Breast epithelium (tissue), 3 donors: ENCODE results near the gene MAPT.

Experiments used
- CTCF ChIP-seq, 3 donors: fragments of 450-650 bp; IDR thresholded peaks; one replicate each; pipeline ENCODE4 v1.5.1; 2016 to 2017; ENCODE audit warnings: antibody characterized with exemption in 3 of 3, mild to moderate bottlenecking in 3 of 3, moderate library complexity in 3 of 3
- POLR2A ChIP-seq: fragments of 450-650 bp; IDR thresholded peaks from one replicate; pipeline ENCODE4 v1.6.1; 2016; ENCODE audit warnings: antibody characterized with exemption, mild to moderate bottlenecking, moderate library complexity

DNA sequence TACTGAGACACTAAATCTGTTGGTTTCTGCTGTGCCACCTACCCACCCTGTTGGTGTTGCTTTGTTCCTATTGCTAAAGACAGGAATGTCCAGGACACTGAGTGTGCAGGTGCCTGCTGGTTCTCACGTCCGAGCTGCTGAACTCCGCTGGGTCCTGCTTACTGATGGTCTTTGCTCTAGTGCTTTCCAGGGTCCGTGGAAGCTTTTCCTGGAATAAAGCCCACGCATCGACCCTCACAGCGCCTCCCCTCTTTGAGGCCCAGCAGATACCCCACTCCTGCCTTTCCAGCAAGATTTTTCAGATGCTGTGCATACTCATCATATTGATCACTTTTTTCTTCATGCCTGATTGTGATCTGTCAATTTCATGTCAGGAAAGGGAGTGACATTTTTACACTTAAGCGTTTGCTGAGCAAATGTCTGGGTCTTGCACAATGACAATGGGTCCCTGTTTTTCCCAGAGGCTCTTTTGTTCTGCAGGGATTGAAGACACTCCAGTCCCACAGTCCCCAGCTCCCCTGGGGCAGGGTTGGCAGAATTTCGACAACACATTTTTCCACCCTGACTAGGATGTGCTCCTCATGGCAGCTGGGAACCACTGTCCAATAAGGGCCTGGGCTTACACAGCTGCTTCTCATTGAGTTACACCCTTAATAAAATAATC lies 119.3 kb downstream of the MAPT start:
- TF ChIP-seq CTCF (IDR thresholded peaks at IDR 0.05) (no peak), POLR2A (no peak)
